GM12865 (cell line): ENCODE results near the gene NDUFC1.

ENCODE experiments used
- DNase-seq: peaks from one replicate; pipeline ENCODE4 v3.0.0; 2010; ENCODE audit warnings: low read depth
- H3K4me3 ChIP-seq: 2 replicates; pipeline ENCODE4 v1.5.1; 2011; ENCODE audit warnings: mild to moderate bottlenecking, low read depth, low read length, control low read depth
- TF ChIP-seq, protein P1 (sequence below): IDR thresholded peaks from 2 replicates; pipeline ENCODE4 v1.5.1; 2011; ENCODE audit warnings: low read length, control low read depth, low read depth, inconsistent platforms; ENCODE audit not compliant: insufficient read depth; ENCODE audit errors: missing control alignments

Gene NDUFC1

GRCh38 chr4:139312552-139313332 lies 10.5 kb upstream of the NDUFC1 start:
- TF ChIP-seq, protein P1, sequence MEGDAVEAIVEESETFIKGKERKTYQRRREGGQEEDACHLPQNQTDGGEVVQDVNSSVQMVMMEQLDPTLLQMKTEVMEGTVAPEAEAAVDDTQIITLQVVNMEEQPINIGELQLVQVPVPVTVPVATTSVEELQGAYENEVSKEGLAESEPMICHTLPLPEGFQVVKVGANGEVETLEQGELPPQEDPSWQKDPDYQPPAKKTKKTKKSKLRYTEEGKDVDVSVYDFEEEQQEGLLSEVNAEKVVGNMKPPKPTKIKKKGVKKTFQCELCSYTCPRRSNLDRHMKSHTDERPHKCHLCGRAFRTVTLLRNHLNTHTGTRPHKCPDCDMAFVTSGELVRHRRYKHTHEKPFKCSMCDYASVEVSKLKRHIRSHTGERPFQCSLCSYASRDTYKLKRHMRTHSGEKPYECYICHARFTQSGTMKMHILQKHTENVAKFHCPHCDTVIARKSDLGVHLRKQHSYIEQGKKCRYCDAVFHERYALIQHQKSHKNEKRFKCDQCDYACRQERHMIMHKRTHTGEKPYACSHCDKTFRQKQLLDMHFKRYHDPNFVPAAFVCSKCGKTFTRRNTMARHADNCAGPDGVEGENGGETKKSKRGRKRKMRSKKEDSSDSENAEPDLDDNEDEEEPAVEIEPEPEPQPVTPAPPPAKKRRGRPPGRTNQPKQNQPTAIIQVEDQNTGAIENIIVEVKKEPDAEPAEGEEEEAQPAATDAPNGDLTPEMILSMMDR: no peak
- no peak for DNase-seq

DNA sequence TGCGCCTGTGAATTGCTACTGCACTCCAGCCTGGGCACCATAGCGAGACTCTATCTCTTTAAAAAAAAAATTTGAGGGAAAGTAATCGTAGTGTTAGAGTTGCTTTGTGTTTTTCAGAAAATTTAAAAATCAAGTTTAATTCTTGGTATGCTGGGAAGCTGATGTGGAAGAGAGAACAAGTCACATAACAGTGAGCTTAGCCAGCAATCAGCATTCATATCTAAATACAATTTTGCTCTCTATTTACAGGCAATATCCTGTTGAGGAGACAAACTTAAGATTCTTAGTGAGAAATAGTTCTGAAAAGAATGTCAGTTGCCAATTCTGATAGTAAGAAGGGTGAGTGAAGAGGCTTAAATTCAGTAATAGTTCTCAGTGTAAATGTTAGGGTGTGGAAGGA lies 9.6 kb upstream of the NDUFC1 start:
- no peak overlapping the region for H3K4me3 ChIP-seq
- TF ChIP-seq, protein P1: no peak
- DNase-seq: no peak

More at GRCh38 chr4:139312552-139313332, 10.5 kb upstream of the NDUFC1 start:
- H3K4me3 ChIP-seq: no peak overlapping the region

DNA sequence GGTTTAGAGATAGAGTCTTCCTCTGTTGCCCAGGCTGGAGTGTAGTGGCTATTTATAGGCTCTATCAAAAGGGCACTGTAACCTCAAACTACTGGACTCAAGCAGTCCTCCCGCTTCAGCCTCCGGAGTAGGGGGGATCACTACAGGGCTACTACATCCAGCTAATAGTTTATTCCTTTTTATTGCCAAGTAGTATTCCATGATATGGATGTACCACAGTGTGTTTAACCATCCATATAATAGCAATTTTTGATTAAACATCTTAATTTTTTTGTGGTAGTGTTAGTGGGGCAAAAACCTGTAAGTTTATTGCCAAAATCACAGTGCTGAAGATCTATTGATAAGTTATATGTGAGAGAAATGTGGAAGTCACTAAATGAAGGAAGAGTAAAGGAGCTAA lies 2.6 kb upstream of the NDUFC1 start:
- DNase-seq: no peak
- TF ChIP-seq, protein P1: no peak
- no peak overlapping the region for H3K4me3 ChIP-seq

- H3K4me3 ChIP-seq: peak within 1 kb of the TSS; percentile 80
- TF ChIP-seq, protein P1: no peak
- DNase-seq: peak; percentile 98
These were observed 1.0 kb downstream of the NDUFC1 start, which contains the start of gene NAA15 for GRCh38 chr4:139301113-139301820. Gene NAA15 (plus strand): TSS chr4:139301505. CDS start chr4:139301778, 273 bp downstream.

DNA sequence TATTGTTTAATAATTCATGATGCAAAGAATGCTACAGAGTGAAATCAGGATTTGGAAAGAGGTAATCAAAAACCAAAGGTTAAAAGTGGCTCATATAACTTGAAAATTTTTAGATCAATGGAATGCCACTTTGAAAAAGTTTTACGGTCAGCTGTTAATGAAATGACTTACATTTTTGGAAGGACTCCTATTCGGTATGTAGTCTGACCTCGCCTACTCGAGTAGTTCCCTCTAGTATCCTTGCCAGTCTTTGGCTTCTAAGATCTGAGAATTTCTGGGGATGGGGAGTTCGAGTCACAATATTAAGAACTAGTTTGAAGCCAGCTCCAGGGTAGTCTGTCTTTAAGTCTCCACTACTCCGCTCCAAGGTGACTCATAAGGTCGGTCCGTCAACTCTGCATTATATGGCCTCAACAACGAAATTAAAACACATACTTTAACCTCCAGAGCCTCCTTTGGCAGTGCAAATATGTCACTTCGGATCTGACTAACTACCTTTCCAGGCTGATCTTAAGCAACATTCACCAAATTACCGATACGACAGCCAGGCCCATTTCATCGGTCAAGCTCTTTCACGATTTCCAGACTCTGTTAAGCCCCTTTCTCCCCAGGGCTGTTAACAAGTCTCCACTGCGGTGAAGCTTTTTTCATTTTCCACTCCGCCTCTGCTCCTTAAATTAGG lies 1.7 kb downstream of the NDUFC1 start:
- TF ChIP-seq, protein P1: no peak
- peak; percentile 48 for DNase-seq
- H3K4me3 ChIP-seq: peak overlapping the region; percentile 80

- DNase-seq: no peak
- H3K4me3 ChIP-seq: no peak overlapping the region; the same call in 1 of the 2 replicates
- TF ChIP-seq, protein P1: no peak
These were observed 2.7 kb downstream of the NDUFC1 start for GRCh38 chr4:139299536-139299935.
